Measurements from ENCODE around the gene ITGB8. TPM values are rescaled to one million over a fixed set of nuclear protein-coding genes. Genes with fewer than 3 reads are reported as not detected.

The ITGB8 gene
- polyA plus RNA-seq, 1 donor from 2014 or later = 12.2 TPM

DNA sequence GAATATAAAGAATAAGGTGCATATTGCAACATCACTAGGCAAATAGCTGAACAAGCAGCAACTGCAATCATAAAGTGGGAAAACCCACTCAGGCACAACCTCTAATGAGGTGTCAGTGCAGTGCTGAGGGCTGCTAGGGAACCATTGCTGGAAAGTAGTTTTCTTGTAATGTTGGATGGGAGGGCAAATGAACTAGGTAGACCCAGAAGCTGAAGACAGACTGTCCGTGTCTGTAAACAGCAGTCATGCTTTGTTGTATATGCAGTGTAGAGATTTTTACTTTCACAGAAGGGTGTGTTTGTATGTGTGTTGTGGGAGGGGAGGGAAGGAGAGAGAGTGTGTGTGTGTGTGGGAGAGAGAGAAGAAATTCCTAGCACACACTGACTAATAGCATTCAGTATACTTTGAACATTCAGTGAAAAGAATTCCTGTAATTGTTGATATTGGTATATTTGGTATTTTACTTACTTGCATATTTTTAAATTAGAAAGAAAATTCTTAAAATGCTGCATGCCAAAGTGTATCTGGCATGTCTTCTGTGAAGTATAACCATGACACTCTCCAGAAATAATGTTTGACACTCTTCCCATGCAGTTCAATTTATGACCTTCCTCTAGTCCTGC lies 28.8 kb downstream of the ITGB8 start:
- Histone ChIP-seq H3K9ac (ENCODE audit: low read length) (no peak overlapping the region), H2AFZ (ENCODE audit: low read depth, low read length) (no peak overlapping the region), H3K4me3 (ENCODE audit: low read length) (no peak overlapping the region), H3K9me2 (ENCODE audit: insufficient read depth, low read length) (no peaks in the 10 kb centered on the region), H3K36me3 (ENCODE audit: insufficient read depth, low read length) (no peaks in the 10 kb centered on the region), H3K27ac (ENCODE audit: low read length) (no peak overlapping the region), H3K9me3 (ENCODE audit: low read length) (no peaks in the 10 kb centered on the region), H3K4me2 (ENCODE audit: low read length) (no peak overlapping the region), H3K27me3 (ENCODE audit: insufficient read depth, low read depth, low read length) (no peaks in the 10 kb centered on the region), H3K79me2 (replicated peaks; ENCODE audit: insufficient read depth, low read length) (no peaks in the 10 kb centered on the region), H3F3A (ENCODE audit: insufficient read depth, low read length, poor library complexity, severe bottlenecking) (no peaks in the 10 kb centered on the region), H4K20me1 (ENCODE audit: insufficient read depth) (no peaks in the 10 kb centered on the region)
- TF ChIP-seq EP300 (conservative IDR thresholded peaks at IDR 0.05; ENCODE audit: poor library complexity, severe bottlenecking) (no peak), POLR2AphosphoS5 (IDR thresholded peaks at IDR 0.05) (no peak), RAD21 (conservative IDR thresholded peaks at IDR 0.05) (no peak), MXI1 (conservative IDR thresholded peaks at IDR 0.05; ENCODE audit: poor library complexity, severe bottlenecking) (no peak), SMC3 (conservative IDR thresholded peaks at IDR 0.05; ENCODE audit: poor library complexity) (no peak), TAF1 (IDR thresholded peaks at IDR 0.05; ENCODE audit: low read depth) (no peak), EZH2 (IDR thresholded peaks at IDR 0.05; ENCODE audit: borderline replicate concordance, insufficient read depth, low read length, poor library complexity, severe bottlenecking) (no peak)
- TF ChIP-seq, protein P1, sequence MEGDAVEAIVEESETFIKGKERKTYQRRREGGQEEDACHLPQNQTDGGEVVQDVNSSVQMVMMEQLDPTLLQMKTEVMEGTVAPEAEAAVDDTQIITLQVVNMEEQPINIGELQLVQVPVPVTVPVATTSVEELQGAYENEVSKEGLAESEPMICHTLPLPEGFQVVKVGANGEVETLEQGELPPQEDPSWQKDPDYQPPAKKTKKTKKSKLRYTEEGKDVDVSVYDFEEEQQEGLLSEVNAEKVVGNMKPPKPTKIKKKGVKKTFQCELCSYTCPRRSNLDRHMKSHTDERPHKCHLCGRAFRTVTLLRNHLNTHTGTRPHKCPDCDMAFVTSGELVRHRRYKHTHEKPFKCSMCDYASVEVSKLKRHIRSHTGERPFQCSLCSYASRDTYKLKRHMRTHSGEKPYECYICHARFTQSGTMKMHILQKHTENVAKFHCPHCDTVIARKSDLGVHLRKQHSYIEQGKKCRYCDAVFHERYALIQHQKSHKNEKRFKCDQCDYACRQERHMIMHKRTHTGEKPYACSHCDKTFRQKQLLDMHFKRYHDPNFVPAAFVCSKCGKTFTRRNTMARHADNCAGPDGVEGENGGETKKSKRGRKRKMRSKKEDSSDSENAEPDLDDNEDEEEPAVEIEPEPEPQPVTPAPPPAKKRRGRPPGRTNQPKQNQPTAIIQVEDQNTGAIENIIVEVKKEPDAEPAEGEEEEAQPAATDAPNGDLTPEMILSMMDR (IDR thresholded peaks at IDR 0.05; ENCODE audit: poor library complexity, severe bottlenecking) = no peak
- TF ChIP-seq, protein P2, sequence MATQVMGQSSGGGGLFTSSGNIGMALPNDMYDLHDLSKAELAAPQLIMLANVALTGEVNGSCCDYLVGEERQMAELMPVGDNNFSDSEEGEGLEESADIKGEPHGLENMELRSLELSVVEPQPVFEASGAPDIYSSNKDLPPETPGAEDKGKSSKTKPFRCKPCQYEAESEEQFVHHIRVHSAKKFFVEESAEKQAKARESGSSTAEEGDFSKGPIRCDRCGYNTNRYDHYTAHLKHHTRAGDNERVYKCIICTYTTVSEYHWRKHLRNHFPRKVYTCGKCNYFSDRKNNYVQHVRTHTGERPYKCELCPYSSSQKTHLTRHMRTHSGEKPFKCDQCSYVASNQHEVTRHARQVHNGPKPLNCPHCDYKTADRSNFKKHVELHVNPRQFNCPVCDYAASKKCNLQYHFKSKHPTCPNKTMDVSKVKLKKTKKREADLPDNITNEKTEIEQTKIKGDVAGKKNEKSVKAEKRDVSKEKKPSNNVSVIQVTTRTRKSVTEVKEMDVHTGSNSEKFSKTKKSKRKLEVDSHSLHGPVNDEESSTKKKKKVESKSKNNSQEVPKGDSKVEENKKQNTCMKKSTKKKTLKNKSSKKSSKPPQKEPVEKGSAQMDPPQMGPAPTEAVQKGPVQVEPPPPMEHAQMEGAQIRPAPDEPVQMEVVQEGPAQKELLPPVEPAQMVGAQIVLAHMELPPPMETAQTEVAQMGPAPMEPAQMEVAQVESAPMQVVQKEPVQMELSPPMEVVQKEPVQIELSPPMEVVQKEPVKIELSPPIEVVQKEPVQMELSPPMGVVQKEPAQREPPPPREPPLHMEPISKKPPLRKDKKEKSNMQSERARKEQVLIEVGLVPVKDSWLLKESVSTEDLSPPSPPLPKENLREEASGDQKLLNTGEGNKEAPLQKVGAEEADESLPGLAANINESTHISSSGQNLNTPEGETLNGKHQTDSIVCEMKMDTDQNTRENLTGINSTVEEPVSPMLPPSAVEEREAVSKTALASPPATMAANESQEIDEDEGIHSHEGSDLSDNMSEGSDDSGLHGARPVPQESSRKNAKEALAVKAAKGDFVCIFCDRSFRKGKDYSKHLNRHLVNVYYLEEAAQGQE (IDR thresholded peaks at IDR 0.05; ENCODE audit: borderline replicate concordance) = no peak

DNA sequence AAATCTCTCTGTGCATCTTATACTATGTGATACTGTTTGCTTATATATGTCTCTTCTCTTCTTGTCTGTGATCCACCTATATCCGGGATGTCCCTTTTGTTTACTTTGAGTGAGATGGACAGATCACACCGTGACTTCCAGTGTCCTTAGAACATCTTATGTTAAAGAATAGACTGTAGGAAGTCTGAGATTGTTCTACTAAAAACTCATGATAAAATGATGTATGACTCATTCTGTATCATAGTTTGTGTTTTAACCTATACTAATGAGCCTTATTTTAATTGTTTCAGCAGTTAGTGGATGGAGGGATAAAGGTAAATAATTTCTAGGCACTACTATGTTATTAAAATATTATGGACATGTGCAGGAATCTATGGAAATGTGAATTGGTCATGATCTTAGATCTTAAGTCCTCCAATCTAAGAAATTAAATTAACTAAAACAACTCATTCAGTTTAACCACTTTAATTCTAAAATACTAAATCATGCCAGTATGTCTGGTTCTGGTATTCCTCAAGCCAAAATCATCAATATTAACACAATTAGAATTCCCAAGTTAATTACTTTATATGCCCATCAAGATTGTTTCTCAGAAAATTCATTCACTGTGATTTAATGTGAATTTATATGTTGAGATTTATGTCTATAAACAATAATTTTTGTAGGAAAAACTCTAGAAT lies 32.0 kb downstream of the ITGB8 start:
- Histone ChIP-seq H3K27me3 (ENCODE audit: insufficient read depth, low read depth, low read length) (no peaks in the 10 kb centered on the region), H4K20me1 (ENCODE audit: insufficient read depth) (no peaks in the 10 kb centered on the region), H3K27ac (ENCODE audit: low read length) (no peak overlapping the region), H3K9ac (ENCODE audit: low read length) (no peak overlapping the region), H2AFZ (ENCODE audit: low read depth, low read length) (no peak overlapping the region), H3K9me3 (ENCODE audit: low read length) (no peaks in the 10 kb centered on the region), H3K79me2 (replicated peaks; ENCODE audit: insufficient read depth, low read length) (no peaks in the 10 kb centered on the region), H3K36me3 (ENCODE audit: insufficient read depth, low read length) (no peaks in the 10 kb centered on the region), H3K4me3 (ENCODE audit: low read length) (no peak overlapping the region), H3F3A (ENCODE audit: insufficient read depth, low read length, poor library complexity, severe bottlenecking) (no peaks in the 10 kb centered on the region), H3K4me2 (ENCODE audit: low read length) (no peak overlapping the region), H3K9me2 (ENCODE audit: insufficient read depth, low read length) (no peaks in the 10 kb centered on the region)
- TF ChIP-seq TAF1 (IDR thresholded peaks at IDR 0.05; ENCODE audit: low read depth) (no peak), EZH2 (IDR thresholded peaks at IDR 0.05; ENCODE audit: borderline replicate concordance, insufficient read depth, low read length, poor library complexity, severe bottlenecking) (no peak), MXI1 (conservative IDR thresholded peaks at IDR 0.05; ENCODE audit: poor library complexity, severe bottlenecking) (no peak), RAD21 (conservative IDR thresholded peaks at IDR 0.05) (no peak), EP300 (conservative IDR thresholded peaks at IDR 0.05; ENCODE audit: poor library complexity, severe bottlenecking) (no peak), POLR2AphosphoS5 (IDR thresholded peaks at IDR 0.05) (no peak)
- TF ChIP-seq, protein P2 (IDR thresholded peaks at IDR 0.05; ENCODE audit: borderline replicate concordance) = no peak
